Measurements from ENCODE around the gene ULBP3. TPM values are rescaled to one million over a fixed set of nuclear protein-coding genes. Genes with fewer than 3 reads are reported as not detected.

Gene ULBP3
- total RNA-seq, 1 donor: 16.4 TPM

DNA sequence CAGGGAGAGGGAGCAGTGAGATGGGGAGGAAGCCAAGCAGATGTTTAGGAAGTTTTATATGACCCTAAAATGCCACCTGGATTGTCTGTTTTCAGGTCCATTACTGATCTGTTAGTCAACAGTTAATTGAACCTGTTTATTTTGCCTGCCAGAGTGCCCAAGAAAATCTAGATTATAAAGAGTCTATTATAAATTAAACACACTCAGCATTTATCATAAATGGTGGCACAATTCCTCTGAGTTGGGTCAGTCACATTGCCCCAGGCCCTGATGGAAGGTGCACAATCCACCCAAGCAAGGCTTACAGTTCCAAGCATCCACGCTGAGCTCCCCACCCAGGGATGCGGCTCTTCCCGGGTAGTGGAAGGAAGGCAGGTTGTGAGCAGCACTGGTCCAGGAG is 21.4 kb upstream of the ULBP3 start:
- TF ChIP-seq, protein P1, sequence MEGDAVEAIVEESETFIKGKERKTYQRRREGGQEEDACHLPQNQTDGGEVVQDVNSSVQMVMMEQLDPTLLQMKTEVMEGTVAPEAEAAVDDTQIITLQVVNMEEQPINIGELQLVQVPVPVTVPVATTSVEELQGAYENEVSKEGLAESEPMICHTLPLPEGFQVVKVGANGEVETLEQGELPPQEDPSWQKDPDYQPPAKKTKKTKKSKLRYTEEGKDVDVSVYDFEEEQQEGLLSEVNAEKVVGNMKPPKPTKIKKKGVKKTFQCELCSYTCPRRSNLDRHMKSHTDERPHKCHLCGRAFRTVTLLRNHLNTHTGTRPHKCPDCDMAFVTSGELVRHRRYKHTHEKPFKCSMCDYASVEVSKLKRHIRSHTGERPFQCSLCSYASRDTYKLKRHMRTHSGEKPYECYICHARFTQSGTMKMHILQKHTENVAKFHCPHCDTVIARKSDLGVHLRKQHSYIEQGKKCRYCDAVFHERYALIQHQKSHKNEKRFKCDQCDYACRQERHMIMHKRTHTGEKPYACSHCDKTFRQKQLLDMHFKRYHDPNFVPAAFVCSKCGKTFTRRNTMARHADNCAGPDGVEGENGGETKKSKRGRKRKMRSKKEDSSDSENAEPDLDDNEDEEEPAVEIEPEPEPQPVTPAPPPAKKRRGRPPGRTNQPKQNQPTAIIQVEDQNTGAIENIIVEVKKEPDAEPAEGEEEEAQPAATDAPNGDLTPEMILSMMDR (IDR thresholded peaks at IDR 0.05; ENCODE audit: insufficient read depth, low read length): no peak
- no peak overlapping the region for H3K4me3 ChIP-seq (ENCODE audit: low read depth, low read length)
- DNase-seq (ENCODE audit: low read depth): no peak

DNA sequence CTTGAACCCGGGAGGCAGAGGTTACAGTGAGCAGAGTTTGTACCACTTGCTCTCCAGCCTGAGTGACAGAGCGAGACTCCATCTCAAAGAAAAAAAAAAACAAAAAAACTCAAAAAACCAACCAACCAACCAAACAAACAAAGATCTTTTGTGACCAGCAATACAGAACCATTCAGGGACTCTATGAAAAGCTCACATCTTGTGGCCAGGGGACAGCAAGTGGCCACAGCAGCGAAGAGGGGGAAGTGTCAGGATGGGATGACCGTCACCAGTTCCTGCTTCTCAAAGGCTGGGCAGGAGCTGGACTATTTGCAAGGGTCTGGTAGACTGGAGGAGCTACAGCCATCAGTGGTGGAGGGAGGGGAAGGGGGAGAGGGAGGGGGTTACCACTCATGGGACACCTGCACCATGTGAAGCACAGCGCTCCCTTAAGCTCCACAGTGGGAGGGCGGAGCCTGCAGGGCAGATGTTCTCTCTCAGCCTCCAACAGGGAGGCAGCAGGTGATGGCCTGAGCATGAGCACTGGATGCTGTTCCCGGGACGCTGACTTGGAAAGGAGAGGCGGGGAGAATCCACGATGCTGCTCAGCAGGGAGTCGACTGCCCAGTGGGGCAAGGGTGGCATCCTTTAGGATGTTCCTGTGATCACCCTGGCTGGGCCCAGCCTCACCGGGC is 19.7 kb upstream of the ULBP3 start:
- TF ChIP-seq, protein P1 (IDR thresholded peaks at IDR 0.05; ENCODE audit: insufficient read depth, low read length): no peak
- no peak overlapping the region for H3K4me3 ChIP-seq (ENCODE audit: low read depth, low read length)
- DNase-seq (ENCODE audit: low read depth): no peak

DNA sequence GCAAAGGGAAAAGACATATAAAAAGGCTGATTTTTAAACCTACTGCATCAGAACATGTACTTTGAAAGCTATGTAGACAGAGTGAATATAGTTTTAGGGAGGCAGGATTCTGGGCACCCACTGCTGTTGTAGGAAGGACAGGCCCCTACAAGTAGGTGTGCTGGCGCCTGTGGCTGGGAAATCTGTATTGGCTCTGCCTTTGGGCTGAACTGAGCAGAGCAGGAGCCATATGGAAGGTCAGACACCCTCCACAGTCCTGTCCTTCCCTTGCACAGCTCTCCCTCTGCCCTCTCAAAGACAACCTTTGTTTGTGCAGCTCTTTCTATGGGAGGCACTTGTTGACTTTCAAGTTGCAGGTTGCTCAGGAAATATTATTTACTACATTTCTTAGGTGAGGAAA is 18.4 kb upstream of the ULBP3 start:
- H3K4me3 ChIP-seq (ENCODE audit: low read depth, low read length): no peak overlapping the region
- DNase-seq (ENCODE audit: low read depth): no peak
- TF ChIP-seq, protein P1 (IDR thresholded peaks at IDR 0.05; ENCODE audit: insufficient read depth, low read length): no peak

DNA sequence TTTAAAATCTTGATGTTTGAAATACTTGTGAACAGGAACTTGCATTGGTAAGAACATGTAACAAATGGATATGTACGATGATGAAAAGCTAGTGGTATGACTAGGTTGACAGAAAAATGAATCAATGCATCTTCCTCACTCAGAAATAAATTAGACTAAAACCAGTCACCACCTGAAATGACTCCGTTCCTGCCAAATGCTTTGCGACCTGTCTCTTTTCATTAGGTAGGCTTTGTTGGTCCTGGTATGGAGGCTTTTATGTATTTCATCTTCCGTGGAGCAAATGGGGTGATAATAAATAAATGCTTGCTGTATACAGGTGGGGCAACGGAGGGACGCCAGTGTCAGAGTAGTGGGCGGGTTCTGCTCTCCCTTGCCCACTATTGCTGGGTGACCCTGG is 17.1 kb upstream of the ULBP3 start:
- TF ChIP-seq, protein P1 (IDR thresholded peaks at IDR 0.05; ENCODE audit: insufficient read depth, low read length): no peak
- no peak for DNase-seq (ENCODE audit: low read depth)
- no peak overlapping the region for H3K4me3 ChIP-seq (ENCODE audit: low read depth, low read length)

DNA sequence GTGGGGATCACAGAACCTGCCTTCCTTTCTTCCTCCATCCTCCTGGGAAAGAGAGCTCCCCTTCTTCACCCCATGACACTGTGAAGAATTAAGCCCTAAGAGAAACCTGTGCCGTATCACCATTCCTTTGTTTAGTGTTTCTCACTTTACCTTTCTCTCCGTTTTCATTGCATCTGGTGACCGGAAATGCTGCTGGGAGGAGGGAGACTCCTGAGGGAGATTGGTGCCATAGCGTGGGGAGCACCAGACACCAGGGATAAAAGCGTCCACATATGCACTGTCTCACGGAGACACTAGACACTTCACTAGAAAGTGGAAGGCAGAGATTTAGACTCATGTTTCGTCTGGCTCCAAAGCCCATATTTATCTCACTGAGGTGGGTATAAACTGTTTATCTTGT is 15.5 kb upstream of the ULBP3 start:
- no peak overlapping the region for H3K4me3 ChIP-seq (ENCODE audit: low read depth, low read length)
- TF ChIP-seq, protein P1 (IDR thresholded peaks at IDR 0.05; ENCODE audit: insufficient read depth, low read length): no peak
- no peak for DNase-seq (ENCODE audit: low read depth)

DNA sequence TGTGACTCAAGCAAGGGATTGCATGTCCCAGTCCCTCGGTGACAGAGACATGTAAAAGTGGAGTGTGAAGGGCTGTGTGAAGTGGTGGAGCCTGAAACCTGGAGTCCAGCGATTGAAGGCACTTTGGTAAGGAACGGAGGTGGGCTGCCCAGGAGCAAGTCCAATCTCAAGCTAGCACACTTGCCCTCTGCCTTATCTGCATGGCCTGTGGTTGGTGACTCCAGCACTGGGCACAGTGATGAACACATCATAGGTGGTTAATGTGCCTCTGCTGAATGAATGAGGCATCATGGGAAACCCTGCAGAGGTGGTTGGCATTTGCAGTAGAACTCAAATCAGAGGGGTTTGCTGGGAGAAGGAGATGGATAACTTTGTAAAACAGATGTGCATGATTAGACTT is 14.9 kb upstream of the ULBP3 start:
- TF ChIP-seq, protein P1 (IDR thresholded peaks at IDR 0.05; ENCODE audit: insufficient read depth, low read length): no peak
- no peak for DNase-seq (ENCODE audit: low read depth)
- H3K4me3 ChIP-seq (ENCODE audit: low read depth, low read length): no peak overlapping the region

DNA sequence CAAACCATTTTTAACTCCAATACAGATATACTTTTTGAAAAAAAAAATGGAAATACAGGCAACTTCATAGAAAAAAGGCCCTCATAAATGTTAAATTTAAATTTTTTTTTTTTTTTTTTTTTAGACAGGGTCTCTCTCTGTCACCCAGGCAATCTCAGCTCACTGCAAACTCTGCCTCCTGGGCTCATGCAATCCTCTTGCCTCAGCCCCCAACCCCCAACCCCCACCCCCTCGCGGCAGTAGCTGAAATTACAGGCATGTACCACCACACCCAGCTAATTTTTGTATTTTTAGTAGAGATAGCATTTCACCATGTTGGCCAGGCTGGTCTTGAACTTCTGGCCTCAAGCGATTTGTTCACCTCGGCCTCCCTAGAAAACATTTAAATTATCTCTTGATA is 12.8 kb upstream of the ULBP3 start:
- TF ChIP-seq, protein P1 (IDR thresholded peaks at IDR 0.05; ENCODE audit: insufficient read depth, low read length): no peak
- no peak for DNase-seq (ENCODE audit: low read depth)
- no peak overlapping the region for H3K4me3 ChIP-seq (ENCODE audit: low read depth, low read length)

All from fibroblast of the aortic adventitia (primary cell).